Coronary artery (tissue), 2 donors: Measurements from ENCODE around the gene CLN5.

Experiments
- DNase-seq: peaks from one replicate; pipeline ENCODE4 v3.0.0-alpha.2; 2017; ENCODE audit warnings: low spot score
- H3K27ac ChIP-seq, 2 donors: fragments of 200-600 bp; sonication (generic); one replicate each; pipeline ENCODE4 v1.5.1; 2016 to 2019
- H3K4me3 ChIP-seq: fragments of 200-600 bp; sonication (generic); 2 replicates; pipeline ENCODE4 v1.5.1; 2016; ENCODE audit warnings: mild to moderate bottlenecking, moderate library complexity
- TF ChIP-seq, protein P1 (sequence below): fragments of 200-600 bp; sonication (generic); IDR thresholded peaks from one replicate; pipeline ENCODE4 v1.5.1; 2019; ENCODE audit warnings: antibody characterized with exemption

Gene CLN5

DNA sequence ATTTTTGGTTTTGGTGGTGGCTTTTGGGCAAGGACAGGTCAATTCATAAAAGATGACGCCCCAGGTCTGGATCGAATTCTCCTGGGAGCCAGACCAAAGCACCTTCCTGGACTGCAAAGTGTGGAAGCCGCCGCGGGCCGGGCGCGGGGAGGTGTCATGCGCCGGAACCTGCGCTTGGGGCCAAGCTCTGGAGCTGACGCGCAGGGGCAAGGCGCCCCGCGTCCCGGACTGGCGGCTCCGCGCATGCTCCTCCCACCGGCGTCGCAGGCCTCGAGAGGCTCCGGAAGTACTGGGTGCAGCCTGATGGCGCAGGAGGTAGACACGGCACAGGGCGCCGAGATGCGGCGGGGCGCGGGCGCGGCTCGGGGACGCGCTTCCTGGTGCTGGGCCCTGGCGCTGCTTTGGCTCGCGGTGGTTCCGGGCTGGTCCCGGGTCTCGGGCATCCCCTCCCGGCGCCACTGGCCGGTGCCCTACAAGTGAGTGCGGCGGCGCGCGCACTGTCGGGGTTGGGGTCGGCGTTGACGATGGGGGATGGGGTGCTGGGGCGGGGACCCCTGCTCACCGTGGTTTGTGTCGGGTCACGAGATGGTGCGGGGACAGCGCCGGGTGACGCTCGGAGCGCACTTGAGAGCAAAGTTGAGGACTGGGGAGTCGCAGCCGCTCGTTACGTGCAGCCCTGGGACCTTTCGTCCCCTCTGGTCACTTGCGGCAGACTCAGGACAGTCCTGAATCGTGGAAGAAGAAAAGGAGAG is at the start of gene CLN5:
Gene CLN5, plus strand, starts transcription at position 286 of the 752 bp plus-strand sequence. Its CDS starts 18 bp downstream, at position 304.
- Histone ChIP-seq H3K4me3 (peak within 1 kb of the TSS; percentile 93), H3K27ac (peak within 1 kb of the TSS; percentile 68 to 97)
- TF ChIP-seq, protein P1, sequence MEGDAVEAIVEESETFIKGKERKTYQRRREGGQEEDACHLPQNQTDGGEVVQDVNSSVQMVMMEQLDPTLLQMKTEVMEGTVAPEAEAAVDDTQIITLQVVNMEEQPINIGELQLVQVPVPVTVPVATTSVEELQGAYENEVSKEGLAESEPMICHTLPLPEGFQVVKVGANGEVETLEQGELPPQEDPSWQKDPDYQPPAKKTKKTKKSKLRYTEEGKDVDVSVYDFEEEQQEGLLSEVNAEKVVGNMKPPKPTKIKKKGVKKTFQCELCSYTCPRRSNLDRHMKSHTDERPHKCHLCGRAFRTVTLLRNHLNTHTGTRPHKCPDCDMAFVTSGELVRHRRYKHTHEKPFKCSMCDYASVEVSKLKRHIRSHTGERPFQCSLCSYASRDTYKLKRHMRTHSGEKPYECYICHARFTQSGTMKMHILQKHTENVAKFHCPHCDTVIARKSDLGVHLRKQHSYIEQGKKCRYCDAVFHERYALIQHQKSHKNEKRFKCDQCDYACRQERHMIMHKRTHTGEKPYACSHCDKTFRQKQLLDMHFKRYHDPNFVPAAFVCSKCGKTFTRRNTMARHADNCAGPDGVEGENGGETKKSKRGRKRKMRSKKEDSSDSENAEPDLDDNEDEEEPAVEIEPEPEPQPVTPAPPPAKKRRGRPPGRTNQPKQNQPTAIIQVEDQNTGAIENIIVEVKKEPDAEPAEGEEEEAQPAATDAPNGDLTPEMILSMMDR, result no peak
- DNase-seq, result peak; percentile 97

DNA sequence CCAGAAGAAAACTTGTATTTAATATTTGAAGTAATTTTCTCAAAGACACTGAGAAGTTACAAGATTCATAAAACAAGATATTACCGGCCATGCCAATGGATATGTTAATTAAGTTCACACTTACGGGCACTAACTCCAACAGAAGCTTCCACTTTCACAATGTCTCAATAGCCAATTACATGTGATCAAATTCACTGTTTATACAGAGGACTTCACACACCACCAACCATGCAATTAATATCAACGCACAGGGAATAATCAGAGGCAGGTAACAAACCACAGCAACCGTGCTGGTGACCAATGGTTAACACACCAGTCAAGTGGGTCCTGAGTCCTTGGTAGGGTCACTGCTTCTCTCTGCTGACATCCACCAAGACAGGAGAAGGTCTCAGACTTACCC is 49.5 kb upstream of the CLN5 start:
- Histone ChIP-seq H3K4me3 (no peak overlapping the region), H3K27ac (no peak overlapping the region)
- no peak for DNase-seq
- TF ChIP-seq, protein P1, result no peak

DNA sequence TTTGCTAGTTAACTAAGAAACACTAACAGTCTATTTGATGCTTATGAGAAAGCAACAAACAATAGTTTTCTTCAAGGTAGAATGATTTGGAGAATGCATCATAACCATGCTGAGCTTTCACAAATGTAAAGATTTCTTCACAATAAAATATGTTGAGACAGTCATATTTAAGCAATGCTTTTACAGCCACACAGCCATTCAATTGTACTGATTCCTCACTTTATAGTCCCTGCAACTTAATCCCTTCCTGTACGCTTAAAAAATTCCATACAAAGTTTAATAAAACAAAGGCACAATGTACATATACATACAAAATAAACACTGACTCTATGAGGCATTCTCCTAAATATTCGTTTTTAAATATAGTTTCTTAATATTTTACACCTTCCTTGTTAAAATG is 48.2 kb upstream of the CLN5 start:
- DNase-seq, result no peak
- H3K27ac ChIP-seq, result no peak overlapping the region
- H3K4me3 ChIP-seq, result no peak overlapping the region
- TF ChIP-seq, protein P1, result no peak

DNA sequence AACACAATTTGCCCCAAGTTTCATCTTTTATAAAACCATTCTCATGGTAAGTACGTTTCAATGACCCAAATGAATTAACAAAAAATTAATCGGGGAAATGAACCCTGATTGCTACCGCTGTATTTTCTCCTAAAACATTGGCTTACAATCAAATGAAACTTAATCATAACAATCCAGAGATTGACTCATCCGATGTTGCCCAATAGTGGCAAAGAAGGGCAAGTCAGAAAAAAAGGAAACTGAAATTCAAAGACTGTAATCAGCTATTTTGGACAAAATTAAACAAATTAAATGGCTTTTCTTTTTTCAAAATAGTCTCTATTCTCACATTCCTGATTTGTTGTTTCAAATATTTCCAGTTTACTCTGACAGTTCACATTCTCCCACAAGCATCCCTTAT is 47.4 kb upstream of the CLN5 start:
- no peak overlapping the region for H3K27ac ChIP-seq
- no peak for DNase-seq
- H3K4me3 ChIP-seq, result no peak overlapping the region
- TF ChIP-seq, protein P1, result no peak

DNA sequence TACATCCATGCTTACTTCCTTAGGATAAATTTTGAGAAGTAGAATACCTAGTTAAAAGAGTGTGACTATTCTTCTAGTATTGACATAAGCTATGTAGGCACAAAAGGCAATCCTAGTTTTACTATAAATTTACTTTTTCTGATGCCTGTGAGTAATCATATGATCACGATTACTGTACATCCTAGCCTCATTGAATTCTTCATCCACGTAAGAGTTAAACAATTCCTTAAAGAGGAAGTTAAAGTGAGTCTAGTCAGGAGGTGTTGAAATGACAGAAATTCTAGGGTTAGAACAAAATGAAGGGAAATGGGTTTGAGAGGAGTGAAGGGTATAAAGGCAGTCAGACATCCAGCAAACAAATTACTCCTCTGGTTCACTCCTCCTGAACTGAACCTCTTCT is 43.7 kb upstream of the CLN5 start, which contains the start of gene ACOD1:
Gene ACOD1, plus strand, starts transcription at position 363 of the 400 bp plus-strand sequence. CDS start 48 bp downstream, outside the sequence.
- Histone ChIP-seq H3K4me3 (no peak within 1 kb of the TSS), H3K27ac (no peak within 1 kb of the TSS)
- DNase-seq, result no peak
- TF ChIP-seq, protein P1, result no peak

DNA sequence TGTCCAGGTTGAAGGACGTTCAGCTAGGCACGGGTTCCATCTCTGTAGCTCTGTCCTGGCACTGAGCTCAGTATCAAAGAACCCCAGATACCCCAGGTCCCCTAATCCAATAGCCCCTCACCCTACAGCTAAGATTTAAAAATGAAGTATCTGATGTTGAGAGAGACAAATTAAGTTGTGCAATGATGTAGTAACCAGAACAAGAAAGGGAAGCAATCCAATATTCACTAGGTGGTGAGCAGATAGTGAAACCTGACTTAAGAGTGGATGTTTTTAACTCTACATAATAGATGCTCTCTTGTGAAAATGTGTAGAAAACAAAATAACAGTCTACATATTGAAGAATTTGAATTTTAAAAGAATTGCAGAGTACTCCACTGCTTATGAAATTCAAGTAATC is 41.8 kb upstream of the CLN5 start:
- TF ChIP-seq, protein P1, result no peak
- H3K27ac ChIP-seq, result no peak overlapping the region
- H3K4me3 ChIP-seq, result no peak overlapping the region
- DNase-seq, result no peak

DNA sequence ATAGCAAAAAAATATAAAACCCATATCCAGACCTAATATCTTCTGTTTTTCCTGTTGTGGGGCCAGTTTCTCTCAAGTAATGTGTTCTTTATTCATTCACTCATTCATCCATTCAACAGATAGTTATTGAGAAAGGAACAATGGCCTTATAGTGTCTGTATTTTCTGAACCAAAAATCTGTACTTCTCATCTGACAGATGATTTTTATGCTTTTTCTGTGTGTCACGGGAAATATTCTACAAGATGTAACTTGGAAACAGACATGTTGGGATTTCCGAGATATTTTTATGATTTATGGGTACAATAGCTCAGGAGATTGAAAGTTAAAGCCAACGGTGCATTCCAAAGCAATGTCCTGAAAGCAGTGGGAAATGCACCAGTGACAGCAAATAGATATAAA is 37.9 kb upstream of the CLN5 start:
- Histone ChIP-seq H3K4me3 (no peak overlapping the region), H3K27ac (no peak overlapping the region)
- TF ChIP-seq, protein P1, result no peak
- DNase-seq, result no peak
